Measurements from ENCODE around the gene SMYD3.

The SMYD3 gene

DNA sequence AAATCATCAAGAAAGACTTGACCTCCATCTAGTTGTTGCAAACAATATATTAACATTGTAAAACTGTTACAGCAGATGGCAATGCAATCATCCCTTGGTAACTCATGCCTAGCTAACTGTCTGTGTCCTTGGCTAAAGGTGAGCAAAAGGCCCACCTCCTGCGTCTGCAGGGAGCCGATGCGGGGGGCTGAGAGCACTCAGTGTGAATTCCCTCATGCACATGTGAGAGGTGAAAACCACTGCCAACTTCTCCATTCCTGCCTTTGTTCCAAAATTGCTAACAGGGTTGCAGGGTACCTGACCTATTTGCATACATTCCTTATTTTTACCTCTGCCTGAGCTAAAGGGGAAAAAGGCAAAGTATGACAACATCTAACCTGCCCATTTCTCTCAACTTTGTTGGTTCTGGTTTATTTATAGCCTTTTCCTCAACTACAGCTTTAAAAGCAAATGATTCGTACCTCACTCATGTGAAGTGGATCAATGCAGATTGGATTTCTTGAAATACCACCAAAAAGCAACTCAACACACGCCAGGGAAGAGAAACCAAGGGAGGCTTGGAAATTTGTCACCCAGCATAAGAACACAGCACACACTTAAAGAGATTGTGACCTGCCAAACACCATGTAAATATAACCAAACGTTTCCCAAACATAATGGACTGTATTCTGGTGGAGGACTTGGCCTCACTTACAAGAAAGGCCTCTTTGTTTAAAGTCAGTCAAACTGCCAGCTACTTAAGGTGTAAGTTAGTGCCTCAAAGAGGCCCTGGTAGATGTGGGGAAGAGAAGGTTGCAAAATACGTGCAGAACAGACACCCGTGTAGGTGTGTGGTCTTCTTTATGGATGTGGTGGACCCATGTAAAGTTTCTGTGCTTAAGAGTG, 651.0 kb downstream of the SMYD3 start:
- Histone ChIP-seq H3K4me3 (no peak overlapping the region), H3K27ac (no peak overlapping the region)
- TF ChIP-seq, protein P1, sequence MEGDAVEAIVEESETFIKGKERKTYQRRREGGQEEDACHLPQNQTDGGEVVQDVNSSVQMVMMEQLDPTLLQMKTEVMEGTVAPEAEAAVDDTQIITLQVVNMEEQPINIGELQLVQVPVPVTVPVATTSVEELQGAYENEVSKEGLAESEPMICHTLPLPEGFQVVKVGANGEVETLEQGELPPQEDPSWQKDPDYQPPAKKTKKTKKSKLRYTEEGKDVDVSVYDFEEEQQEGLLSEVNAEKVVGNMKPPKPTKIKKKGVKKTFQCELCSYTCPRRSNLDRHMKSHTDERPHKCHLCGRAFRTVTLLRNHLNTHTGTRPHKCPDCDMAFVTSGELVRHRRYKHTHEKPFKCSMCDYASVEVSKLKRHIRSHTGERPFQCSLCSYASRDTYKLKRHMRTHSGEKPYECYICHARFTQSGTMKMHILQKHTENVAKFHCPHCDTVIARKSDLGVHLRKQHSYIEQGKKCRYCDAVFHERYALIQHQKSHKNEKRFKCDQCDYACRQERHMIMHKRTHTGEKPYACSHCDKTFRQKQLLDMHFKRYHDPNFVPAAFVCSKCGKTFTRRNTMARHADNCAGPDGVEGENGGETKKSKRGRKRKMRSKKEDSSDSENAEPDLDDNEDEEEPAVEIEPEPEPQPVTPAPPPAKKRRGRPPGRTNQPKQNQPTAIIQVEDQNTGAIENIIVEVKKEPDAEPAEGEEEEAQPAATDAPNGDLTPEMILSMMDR (IDR thresholded peaks at IDR 0.05), result no peak
- no peak for DNase-seq (ENCODE audit: low spot score)

DNA sequence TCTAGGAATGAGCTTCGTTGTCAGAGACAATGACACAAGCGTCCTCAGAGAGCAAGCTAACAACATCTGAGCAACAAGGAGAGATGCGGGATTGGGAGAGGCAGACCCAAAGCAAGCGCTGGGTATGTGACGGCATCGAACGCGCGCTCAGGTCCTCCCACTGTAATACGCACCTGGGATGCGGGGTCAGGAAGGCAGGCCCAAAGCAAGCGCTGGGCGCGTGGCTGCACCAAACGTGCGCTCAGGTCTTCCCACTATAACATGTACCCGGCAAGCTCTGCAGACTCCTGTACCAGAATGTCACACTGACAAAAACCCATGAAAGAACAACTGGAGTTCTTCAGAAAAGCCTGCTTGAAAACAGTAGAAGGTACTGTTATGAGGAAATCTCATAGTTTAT, 653.8 kb downstream of the SMYD3 start:
- H3K4me3 ChIP-seq, result no peak overlapping the region
- TF ChIP-seq, protein P1 (IDR thresholded peaks at IDR 0.05), result no peak
- no peak overlapping the region for H3K27ac ChIP-seq
- DNase-seq (ENCODE audit: low spot score), result no peak

DNA sequence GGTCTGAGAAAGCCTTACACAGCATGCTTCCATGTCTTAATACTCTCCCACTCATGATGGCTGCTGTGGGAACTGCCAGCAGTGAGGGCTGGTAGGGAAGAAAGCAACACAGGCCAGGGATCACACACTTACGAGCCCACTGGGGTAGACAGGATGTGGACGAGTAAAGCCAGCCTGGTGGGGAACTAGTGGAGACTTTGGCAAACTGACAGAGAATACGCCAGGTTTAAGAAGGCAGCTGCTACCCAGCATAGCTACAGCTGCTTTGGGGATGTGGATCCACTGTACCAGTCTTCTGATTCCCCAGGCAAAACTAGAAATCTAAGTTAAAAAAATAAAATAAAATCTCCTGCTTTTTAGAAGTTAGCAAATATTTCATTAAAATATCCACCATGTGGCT, 664.0 kb downstream of the SMYD3 start:
- TF ChIP-seq, protein P1 (IDR thresholded peaks at IDR 0.05), result no peak
- H3K27ac ChIP-seq, result no peak overlapping the region
- DNase-seq (ENCODE audit: low spot score), result no peak

DNA sequence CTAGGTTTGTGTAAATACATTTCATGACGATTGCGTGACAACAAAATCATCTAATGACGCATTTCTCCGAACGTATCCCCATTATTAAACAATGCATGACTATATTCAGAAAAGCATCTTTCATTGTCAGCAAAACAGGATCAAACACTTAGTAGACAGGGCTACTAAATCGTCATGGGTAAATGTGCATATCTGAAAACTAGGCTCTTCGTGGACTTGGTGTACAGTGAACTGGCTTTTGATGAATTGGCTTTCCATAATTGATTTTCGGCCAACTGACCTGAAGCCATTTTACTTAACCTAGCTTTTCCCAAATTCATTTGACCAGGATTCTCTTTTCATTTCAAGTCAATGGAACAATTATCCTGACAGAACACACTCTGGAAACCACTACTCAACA, 665.0 kb downstream of the SMYD3 start:
- H3K27ac ChIP-seq, result no peak overlapping the region
- no peak overlapping the region for H3K4me3 ChIP-seq
- DNase-seq (ENCODE audit: low spot score), result no peak
- TF ChIP-seq, protein P1 (IDR thresholded peaks at IDR 0.05), result no peak

More for the DNA sequence above, 664.0 kb downstream of the SMYD3 start:
- H3K4me3 ChIP-seq, result no peak overlapping the region

DNA sequence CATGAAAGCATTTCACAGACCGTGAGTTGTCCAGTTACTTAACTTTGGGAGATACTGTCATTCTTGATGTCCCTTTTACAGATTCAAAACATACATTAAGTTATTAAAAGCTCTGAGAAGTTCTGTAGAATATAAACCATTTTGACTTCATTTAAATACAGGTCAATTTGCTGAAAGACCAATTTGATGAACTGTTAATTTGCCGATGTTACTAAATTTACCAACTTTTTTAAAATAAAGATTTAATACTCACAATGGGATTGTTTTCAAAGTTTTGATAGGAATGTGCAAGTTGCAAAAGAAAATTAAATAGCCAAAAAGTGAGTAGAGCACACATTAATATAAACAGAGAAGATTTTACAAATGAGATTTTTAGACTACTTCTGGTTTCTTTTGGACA, 666.1 kb downstream of the SMYD3 start:
- Histone ChIP-seq H3K4me3 (no peak overlapping the region), H3K27ac (no peak overlapping the region)
- DNase-seq (ENCODE audit: low spot score), result no peak
- TF ChIP-seq, protein P1 (IDR thresholded peaks at IDR 0.05), result no peak

DNA sequence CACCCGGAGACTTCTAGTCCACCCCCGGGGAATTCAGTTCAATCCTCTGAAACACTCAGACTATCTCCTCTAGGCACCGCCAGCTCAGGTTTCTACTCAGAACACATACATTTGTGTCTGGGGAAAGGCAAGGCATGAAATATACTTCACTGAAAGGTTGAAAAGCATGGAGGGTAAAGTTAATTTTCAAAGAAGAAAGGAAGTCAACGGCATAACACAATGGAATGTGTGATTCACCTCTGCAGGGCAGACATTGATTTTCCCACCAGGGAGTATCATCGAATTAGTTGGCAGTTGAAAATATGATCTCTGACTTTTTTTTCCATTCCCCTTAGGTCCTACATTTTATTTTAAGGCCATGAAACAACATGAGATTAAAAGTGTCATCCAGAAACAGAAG, 669.4 kb downstream of the SMYD3 start:
- H3K4me3 ChIP-seq, result no peak overlapping the region
- TF ChIP-seq, protein P1 (IDR thresholded peaks at IDR 0.05), result no peak
- no peak for DNase-seq (ENCODE audit: low spot score)
- H3K27ac ChIP-seq, result no peak overlapping the region

DNA sequence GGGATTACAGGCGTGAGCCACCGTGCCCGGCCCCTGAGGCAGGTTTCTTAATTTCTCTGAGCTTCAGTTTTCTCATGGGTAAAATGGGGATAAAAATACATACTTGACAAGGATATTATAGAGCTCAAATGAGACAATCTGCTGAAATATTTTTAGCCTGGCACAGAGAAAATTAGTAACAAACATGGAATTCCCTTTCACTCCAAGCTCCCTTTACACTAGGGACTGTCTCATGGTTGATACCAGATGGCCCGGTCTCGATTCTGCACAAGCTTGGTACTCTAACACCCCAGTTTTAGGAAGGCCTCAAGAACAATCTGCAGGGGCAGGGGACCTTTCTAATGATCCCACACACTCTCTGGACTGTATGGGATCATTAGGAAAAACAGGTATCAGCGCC, 671.7 kb downstream of the SMYD3 start:
- TF ChIP-seq, protein P1 (IDR thresholded peaks at IDR 0.05), result no peak
- Histone ChIP-seq H3K27ac (no peak overlapping the region), H3K4me3 (no peak overlapping the region)
- no peak for DNase-seq (ENCODE audit: low spot score)

Measured in coronary artery (tissue), 2 donors.